SK-N-SH (cell line): Measurements from ENCODE around the gene CMBL. TPM values are rescaled to one million over a fixed set of nuclear protein-coding genes. Genes with fewer than 3 reads are reported as not detected.

Source experiments
- CTCF ChIA-PET: fragments of 300-600, 350-600 bp; formaldehyde crosslinking; extraction: SDS; loops from one replicate; lab custom pipeline; 2021; lab: Yijun Ruan, JAX
- POLR2A ChIA-PET: fragments of 350-600 bp; sonication (Branson Sonifier 250); formaldehyde crosslinking; extraction: SDS; loops from one replicate; lab custom pipeline; 2020; ENCODE audit warnings: antibody characterized with exemption, inconsistent platforms; lab: Yijun Ruan, JAX
- DNase-seq: peaks from one replicate; pipeline ENCODE4 v3.0.0; 2012
- H2AFZ ChIP-seq: fragments of 200-600 bp; sonication (generic); 2 replicates; pipeline ENCODE4 v1.8.1; 2016; ENCODE audit warnings: antibody characterized with exemption, mild to moderate bottlenecking, low read depth
- H3F3A ChIP-seq: fragments of 200-600 bp; sonication (generic); replicated peaks from 2 replicates; pipeline ENCODE3; 2016; ENCODE audit warnings: antibody characterized with exemption, mild to moderate bottlenecking; ENCODE audit not compliant: insufficient read depth
- H3K27ac ChIP-seq, 2 experiments: fragments of 200-500 bp in 1 of 2; fragments of 200-600 bp in 1 of 2; sonication (Bioruptor generic) in 1 of 2; sonication (generic), shearing (Covaris generic) in 1 of 2; 2 replicates each; pipeline versions ENCODE4 v1.5.1 to v1.6.1; 2014 to 2016; ENCODE audit warnings: low read depth in 2 of 2, inconsistent platforms in 1 of 2, low read length in 1 of 2, mild to moderate bottlenecking in 1 of 2, mixed read lengths in 1 of 2
- H3K27me3 ChIP-seq: fragments of 200-600 bp; sonication (generic), shearing (Covaris generic); 2 replicates; pipeline ENCODE4 v1.6.1; 2016; ENCODE audit warnings: mixed run types; ENCODE audit not compliant: insufficient read depth
- H3K36me3 ChIP-seq, 2 experiments: fragments of 200-500 bp in 1 of 2; fragments of 200-600 bp in 1 of 2; sonication (Bioruptor generic) in 1 of 2; sonication (generic) in 1 of 2; replicated peaks in 1 of 2; 2 replicates each; pipeline versions ENCODE3 to v1.5.1; 2014 to 2016; ENCODE audit warnings: low read length in 1 of 2, mild to moderate bottlenecking in 1 of 2; ENCODE audit not compliant: insufficient read depth in 2 of 2, control insufficient read depth in 1 of 2
- H3K4me1 ChIP-seq, 2 experiments: fragments of 200-500 bp in 1 of 2; fragments of 200-600 bp in 1 of 2; sonication (Bioruptor generic) in 1 of 2; sonication (generic), shearing (Covaris generic) in 1 of 2; 2 replicates each; pipeline versions ENCODE4 v1.5.1 to v1.6.1; 2014 to 2016; ENCODE audit warnings: low read depth in 1 of 2, low read length in 1 of 2, mixed run types in 1 of 2; ENCODE audit not compliant: insufficient read depth in 2 of 2, control insufficient read depth in 1 of 2
- H3K4me2 ChIP-seq: fragments of 200-600 bp; sonication (generic), shearing (Covaris generic); 2 replicates; pipeline ENCODE4 v1.6.1; 2017; ENCODE audit warnings: mixed run types
- H3K4me3 ChIP-seq, 2 experiments: fragments of 200-500 bp in 1 of 2; fragments of 200-600 bp in 1 of 2; sonication (Bioruptor generic) in 1 of 2; sonication (generic), shearing (Covaris generic) in 1 of 2; 2 replicates each; pipeline versions ENCODE4 v1.5.1 to v1.8.1; 2014 to 2016; ENCODE audit warnings: low read depth in 2 of 2, inconsistent platforms in 1 of 2, low read length in 1 of 2, mild to moderate bottlenecking in 1 of 2, mixed read lengths in 1 of 2, moderate library complexity in 1 of 2
- H3K79me2 ChIP-seq: fragments of 200-600 bp; sonication (generic); 2 replicates; pipeline ENCODE4 v1.8.1; 2017; ENCODE audit warnings: mild to moderate bottlenecking; ENCODE audit not compliant: insufficient read depth
- H3K9ac ChIP-seq: fragments of 200-600 bp; sonication (generic); 2 replicates; pipeline ENCODE4 v1.6.1; 2017; ENCODE audit warnings: mixed run types
- H3K9me2 ChIP-seq: fragments of 200-600 bp; sonication (generic); 2 replicates; pipeline ENCODE4 v1.6.1; 2017; ENCODE audit warnings: mixed run types
- H3K9me3 ChIP-seq: fragments of 200-600 bp; sonication (generic); 2 replicates; pipeline ENCODE4 v1.6.1; 2017; ENCODE audit warnings: mixed run types, mild to moderate bottlenecking, moderate library complexity
- H4K20me1 ChIP-seq: fragments of 200-600 bp; sonication (generic); 2 replicates; pipeline ENCODE4 v1.6.1; 2017; ENCODE audit warnings: mild to moderate bottlenecking, mixed run types; ENCODE audit not compliant: insufficient read depth
- CHD2 ChIP-seq: fragments of 150-350 bp; IDR thresholded peaks from 2 replicates; pipeline ENCODE4 v1.6.1; 2018; ENCODE audit warnings: low read length; ENCODE audit not compliant: partially characterized antibody
- CTCF ChIP-seq: fragments of 200-600 bp; sonication (generic); IDR thresholded peaks from 2 replicates; pipeline ENCODE4 v1.6.1; 2017; ENCODE audit warnings: antibody characterized with exemption, mild to moderate bottlenecking, moderate library complexity
- ELF1 ChIP-seq: IDR thresholded peaks from 2 replicates; pipeline ENCODE4 v1.4.0; 2012
- EP300 ChIP-seq, 2 experiments: IDR thresholded peaks; 2 replicates each; pipeline versions ENCODE4 v1.4.0 to v1.6.1; 2012; ENCODE audit warnings: borderline replicate concordance in 1 of 2, low read depth in 1 of 2, low read length in 1 of 2
- EZH2phosphoT487 ChIP-seq: fragments of 200-600 bp; sonication (generic); IDR thresholded peaks from 2 replicates; pipeline ENCODE4 v1.6.1; 2017; ENCODE audit warnings: low read depth, mixed run types, mild to moderate bottlenecking, antibody characterized with exemption, moderate library complexity, borderline replicate concordance
- GABPA ChIP-seq: IDR thresholded peaks from 2 replicates; pipeline ENCODE4 v1.4.0; 2012; ENCODE audit warnings: low read depth, mild to moderate bottlenecking
- JUND ChIP-seq: IDR thresholded peaks from 2 replicates; pipeline ENCODE4 v1.4.0; 2012
- MAX ChIP-seq: IDR thresholded peaks from 2 replicates; pipeline ENCODE4 v1.4.0; 2012; ENCODE audit warnings: low read depth
- MEF2A ChIP-seq: IDR thresholded peaks from 2 replicates; pipeline ENCODE4 v1.4.0; 2012; ENCODE audit warnings: low read depth, borderline replicate concordance
- MXI1 ChIP-seq: IDR thresholded peaks from 2 replicates; pipeline ENCODE4 v1.6.1; 2012; ENCODE audit warnings: mild to moderate bottlenecking, low read depth, low read length, improper control_type of control experiment
- NFIC ChIP-seq: IDR thresholded peaks from 2 replicates; pipeline ENCODE4 v1.4.0; 2012; ENCODE audit warnings: borderline replicate concordance
- NRF1 ChIP-seq: IDR thresholded peaks from 2 replicates; pipeline ENCODE4 v1.6.1; 2012; ENCODE audit warnings: low read depth, mild to moderate bottlenecking, low read length
- PBX3 ChIP-seq: IDR thresholded peaks from 2 replicates; pipeline ENCODE4; 2012
- RAD21 ChIP-seq: IDR thresholded peaks from 2 replicates; pipeline ENCODE4 v1.6.1; 2012; ENCODE audit warnings: mild to moderate bottlenecking, low read length
- RCOR1 ChIP-seq: fragments of 150-350 bp; IDR thresholded peaks from 2 replicates; pipeline ENCODE4 v1.6.1; 2017; ENCODE audit warnings: antibody characterized with exemption, low read length
- RXRA ChIP-seq: IDR thresholded peaks from 2 replicates; pipeline ENCODE4 v1.4.0; 2012; ENCODE audit warnings: low read depth, mild to moderate bottlenecking, borderline replicate concordance
- SMC3 ChIP-seq: IDR thresholded peaks from 2 replicates; pipeline ENCODE4 v1.6.1; 2012; ENCODE audit warnings: low read depth, low read length, improper control_type of control experiment
- TAF1 ChIP-seq: IDR thresholded peaks from 2 replicates; pipeline ENCODE4 v1.6.1; 2012; ENCODE audit warnings: low read depth, mild to moderate bottlenecking, low read length, moderate library complexity, borderline replicate concordance
- TEAD4 ChIP-seq: IDR thresholded peaks from 2 replicates; pipeline ENCODE4 v1.4.0; 2012; ENCODE audit warnings: mild to moderate bottlenecking, borderline replicate concordance; ENCODE audit not compliant: insufficient read depth
- YY1 ChIP-seq: IDR thresholded peaks from 2 replicates; pipeline ENCODE4 v1.4.0; 2012; ENCODE audit warnings: low read depth, mild to moderate bottlenecking
- ZBTB33 ChIP-seq: IDR thresholded peaks from 2 replicates; pipeline ENCODE4 v1.4.0; 2012; ENCODE audit warnings: low read depth, borderline replicate concordance
- WGBS: methylation state at CpG from one replicate; pipeline ENCODE4 v1.1.6; 2017; ENCODE audit warnings: low lambda C conversion rate; 5-methylcytosine and 5-hydroxymethylcytosine counted together
- polyA plus RNA-seq, 3 experiments: library from polyadenylated mRNA; depleted of rRNA; stranded (reverse); fragments of >200 nt; gene quantifications; 2 replicates each; pipeline ENCODE4 v1.2.3, GENCODE V29; 2012
- TF ChIP-seq, protein P1 (sequence below): fragments of 150-350 bp; IDR thresholded peaks from 2 replicates; pipeline ENCODE4 v1.6.1; 2017; ENCODE audit warnings: antibody characterized with exemption, low read length, low read depth, borderline replicate concordance
- TF ChIP-seq, protein P2 (sequence below): IDR thresholded peaks from 2 replicates; pipeline ENCODE4 v1.6.1; 2012; ENCODE audit warnings: mild to moderate bottlenecking, low read depth, low read length, moderate library complexity

CMBL gene
- polyA plus RNA-seq, 1 of the 3 experiments (the other 2 are of a cell fraction) = 61.0 TPM

GRCh38 chr5:10233505-10233904, 74.2 kb downstream of the CMBL start:
- Histone ChIP-seq H3K36me3 (peaks cover 9 to 25% of the 10 kb centered on the region in 2 experiments), H2AFZ (peak overlapping the region; percentile 67; the same call in 1 of the 2 replicates), H3F3A (peaks cover 4% of the 10 kb centered on the region), H3K9me3 (no peaks in the 10 kb centered on the region), H4K20me1 (no peaks in the 10 kb centered on the region), H3K27ac (peak overlapping the region in 1 of 2 experiments; percentile 63; a peak in 2 of 4 replicates), H3K27me3 (no peaks in the 10 kb centered on the region), H3K79me2 (no peaks in the 10 kb centered on the region), H3K4me2 (peak overlapping the region; percentile 46), H3K9me2 (no peaks in the 10 kb centered on the region), H3K4me3 (no peak overlapping the region), H3K4me1 (peaks cover 0 to 25% of the 10 kb centered on the region in 2 experiments; a peak in 3 of 4 replicates), H3K9ac (peak overlapping the region; percentile 39; the same call in 1 of the 2 replicates)
- 26% methylated on average over 7 of the region's 7 CpGs for WGBS
- ChIA-PET CTCF (interaction anchor here (0.6 to 2.1 kb wide), 26 partner anchors 9 to 1435 kb away, joined by 3 to 12 read pairs (median 4); no protein-coding TSS in a partner anchor), POLR2A (no interaction called here)
- DNase-seq = peak; percentile 74
- 0 out of 4 replicates have a peak, but pooled peaks of 1 of the 2 experiments have one; percentile 12 for TF ChIP-seq EP300 (IDR thresholded peaks at IDR 0.05; ENCODE audit: borderline replicate concordance in 1 of 2, low read depth in 1 of 2, low read length in 1 of 2)
- TF ChIP-seq JUND = peak; percentile 13; the same call in 1 of the 2 replicates
- no peak for TF ChIP-seq EZH2phosphoT487
- TF ChIP-seq CTCF = peak; percentile 73
- no peak for TF ChIP-seq GABPA
- TF ChIP-seq YY1 = no peak
- TF ChIP-seq, protein P1, sequence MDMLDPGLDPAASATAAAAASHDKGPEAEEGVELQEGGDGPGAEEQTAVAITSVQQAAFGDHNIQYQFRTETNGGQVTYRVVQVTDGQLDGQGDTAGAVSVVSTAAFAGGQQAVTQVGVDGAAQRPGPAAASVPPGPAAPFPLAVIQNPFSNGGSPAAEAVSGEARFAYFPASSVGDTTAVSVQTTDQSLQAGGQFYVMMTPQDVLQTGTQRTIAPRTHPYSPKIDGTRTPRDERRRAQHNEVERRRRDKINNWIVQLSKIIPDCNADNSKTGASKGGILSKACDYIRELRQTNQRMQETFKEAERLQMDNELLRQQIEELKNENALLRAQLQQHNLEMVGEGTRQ = no peak
- TF ChIP-seq RAD21 = peak; percentile 80
- no peak for TF ChIP-seq TAF1
- TF ChIP-seq TEAD4 = no peak
- TF ChIP-seq RCOR1 = no peak
- TF ChIP-seq, protein P2, sequence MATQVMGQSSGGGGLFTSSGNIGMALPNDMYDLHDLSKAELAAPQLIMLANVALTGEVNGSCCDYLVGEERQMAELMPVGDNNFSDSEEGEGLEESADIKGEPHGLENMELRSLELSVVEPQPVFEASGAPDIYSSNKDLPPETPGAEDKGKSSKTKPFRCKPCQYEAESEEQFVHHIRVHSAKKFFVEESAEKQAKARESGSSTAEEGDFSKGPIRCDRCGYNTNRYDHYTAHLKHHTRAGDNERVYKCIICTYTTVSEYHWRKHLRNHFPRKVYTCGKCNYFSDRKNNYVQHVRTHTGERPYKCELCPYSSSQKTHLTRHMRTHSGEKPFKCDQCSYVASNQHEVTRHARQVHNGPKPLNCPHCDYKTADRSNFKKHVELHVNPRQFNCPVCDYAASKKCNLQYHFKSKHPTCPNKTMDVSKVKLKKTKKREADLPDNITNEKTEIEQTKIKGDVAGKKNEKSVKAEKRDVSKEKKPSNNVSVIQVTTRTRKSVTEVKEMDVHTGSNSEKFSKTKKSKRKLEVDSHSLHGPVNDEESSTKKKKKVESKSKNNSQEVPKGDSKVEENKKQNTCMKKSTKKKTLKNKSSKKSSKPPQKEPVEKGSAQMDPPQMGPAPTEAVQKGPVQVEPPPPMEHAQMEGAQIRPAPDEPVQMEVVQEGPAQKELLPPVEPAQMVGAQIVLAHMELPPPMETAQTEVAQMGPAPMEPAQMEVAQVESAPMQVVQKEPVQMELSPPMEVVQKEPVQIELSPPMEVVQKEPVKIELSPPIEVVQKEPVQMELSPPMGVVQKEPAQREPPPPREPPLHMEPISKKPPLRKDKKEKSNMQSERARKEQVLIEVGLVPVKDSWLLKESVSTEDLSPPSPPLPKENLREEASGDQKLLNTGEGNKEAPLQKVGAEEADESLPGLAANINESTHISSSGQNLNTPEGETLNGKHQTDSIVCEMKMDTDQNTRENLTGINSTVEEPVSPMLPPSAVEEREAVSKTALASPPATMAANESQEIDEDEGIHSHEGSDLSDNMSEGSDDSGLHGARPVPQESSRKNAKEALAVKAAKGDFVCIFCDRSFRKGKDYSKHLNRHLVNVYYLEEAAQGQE = no peak
- TF ChIP-seq RXRA = no peak
- TF ChIP-seq PBX3 = no peak
- peak; percentile 49; the same call in 1 of the 2 replicates for TF ChIP-seq SMC3
- no peak for TF ChIP-seq ZBTB33
- TF ChIP-seq MXI1 = no peak
- TF ChIP-seq NFIC = no peak
- TF ChIP-seq CHD2 = no peak
- TF ChIP-seq MAX = 0 out of 2 replicates have a peak, but pooled peaks have one; percentile 31
- TF ChIP-seq MEF2A = no peak; the same call in 1 of the 2 replicates
- no peak for TF ChIP-seq NRF1
- TF ChIP-seq ELF1 = no peak
